HG03432 (cell line): ENCODE data around the gene NES.
"Not testable (repeated sequence)": the region's sequence is repeated elsewhere in the genome, so short reads cannot be mapped to it uniquely, and the experiment has no call there.

Experiments
- ATAC-seq: cut with Tn5 transposase; IDR thresholded peaks from one replicate; pipeline ENCODE4 v1.9.1; 2021; ENCODE audit warnings: mild to moderate bottlenecking, moderate library complexity; ENCODE audit not compliant: unreplicated experiment

Gene NES

DNA sequence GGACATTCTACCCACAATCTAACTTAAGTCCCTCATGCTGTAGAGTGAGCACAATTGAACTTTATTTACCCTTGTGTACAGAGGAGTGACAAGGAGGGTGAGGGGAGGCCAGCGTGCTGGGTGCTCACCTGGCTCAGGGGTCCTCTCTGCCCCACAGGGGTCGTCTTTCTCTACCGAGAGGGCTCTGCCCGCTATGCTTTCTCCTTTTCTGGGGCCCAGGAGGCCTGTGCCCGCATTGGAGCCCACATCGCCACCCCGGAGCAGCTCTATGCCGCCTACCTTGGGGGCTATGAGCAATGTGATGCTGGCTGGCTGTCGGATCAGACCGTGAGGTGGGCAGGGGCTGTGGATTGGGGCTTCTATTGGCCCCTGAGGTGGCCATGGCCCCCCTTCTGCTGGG, 29.9 kb downstream of the NES start:
- ATAC-seq, result no peak

DNA sequence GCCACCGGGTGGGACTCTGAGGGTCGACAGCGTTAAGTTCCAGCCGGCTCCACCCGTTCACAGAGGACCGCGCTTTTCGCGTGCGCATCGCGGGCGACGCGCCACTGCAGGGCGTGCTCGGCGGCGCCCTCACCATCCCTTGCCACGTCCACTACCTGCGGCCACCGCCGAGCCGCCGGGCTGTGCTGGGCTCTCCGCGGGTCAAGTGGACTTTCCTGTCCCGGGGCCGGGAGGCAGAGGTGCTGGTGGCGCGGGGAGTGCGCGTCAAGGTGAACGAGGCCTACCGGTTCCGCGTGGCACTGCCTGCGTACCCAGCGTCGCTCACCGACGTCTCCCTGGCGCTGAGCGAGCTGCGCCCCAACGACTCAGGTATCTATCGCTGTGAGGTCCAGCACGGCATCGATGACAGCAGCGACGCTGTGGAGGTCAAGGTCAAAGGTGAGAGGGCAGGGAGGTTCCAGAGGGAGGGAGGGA, 30.4 kb downstream of the NES start:
- ATAC-seq, result no peak

DNA sequence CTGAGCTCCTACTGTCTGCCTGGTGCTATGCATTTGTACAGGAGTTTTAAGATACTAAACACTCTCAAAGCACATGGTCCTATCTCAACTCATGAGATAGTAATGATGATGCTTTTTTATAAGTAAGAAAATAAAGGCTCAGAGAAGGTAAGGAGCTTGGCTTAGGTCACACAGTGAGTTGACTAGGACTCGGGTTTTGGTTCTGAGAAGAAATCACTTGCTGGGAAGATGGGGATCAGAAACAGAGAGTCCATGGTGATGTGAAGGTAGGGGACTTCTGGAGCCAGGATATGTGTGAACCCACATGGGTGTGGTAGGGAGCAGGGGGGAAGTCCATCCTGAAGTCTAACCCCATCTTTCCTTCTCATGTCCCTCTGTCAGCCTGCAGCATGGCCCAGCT, 31.5 kb downstream of the NES start:
- ATAC-seq, result no peak

DNA sequence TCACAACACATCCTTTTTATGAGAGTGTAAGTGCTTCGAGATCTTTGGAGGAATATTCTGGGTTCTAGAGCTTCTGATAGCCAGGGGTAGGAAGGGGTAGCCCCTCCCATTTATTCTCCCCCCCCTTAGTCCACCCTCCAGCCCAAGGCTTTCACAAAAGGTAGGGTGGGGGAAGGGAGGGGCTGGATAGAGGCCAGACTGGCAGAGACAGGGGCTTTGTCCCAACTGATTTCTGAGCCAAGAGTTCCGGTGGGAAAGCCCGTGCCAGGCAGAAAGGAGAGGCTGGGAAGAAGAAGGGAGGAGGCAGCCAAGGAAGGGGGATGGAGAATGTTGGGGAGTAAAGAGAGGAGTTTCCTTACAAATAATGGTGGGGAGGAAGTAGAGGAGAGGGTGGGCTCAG, 32.2 kb downstream of the NES start:
- ATAC-seq, result no peak

DNA sequence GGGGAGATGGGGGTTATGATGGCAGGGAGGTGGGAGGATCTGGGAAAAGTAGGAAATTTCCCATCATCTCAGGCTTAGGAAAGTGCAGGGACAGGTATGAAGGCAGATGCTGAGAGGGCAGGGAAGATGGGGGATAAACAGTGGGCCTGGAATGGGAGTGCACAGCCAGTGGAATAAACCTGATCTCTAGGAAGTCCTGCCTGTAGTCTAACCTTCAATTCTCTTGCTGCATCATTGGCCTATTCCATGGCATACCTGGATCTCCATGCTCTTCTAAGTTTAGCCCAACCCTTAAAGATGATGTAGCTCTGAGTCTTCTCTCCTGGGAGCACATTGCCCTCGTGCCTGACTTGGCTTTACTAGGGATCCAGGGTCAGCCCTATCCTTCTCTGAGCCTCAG, 32.6 kb downstream of the NES start:
- no peak for ATAC-seq

DNA sequence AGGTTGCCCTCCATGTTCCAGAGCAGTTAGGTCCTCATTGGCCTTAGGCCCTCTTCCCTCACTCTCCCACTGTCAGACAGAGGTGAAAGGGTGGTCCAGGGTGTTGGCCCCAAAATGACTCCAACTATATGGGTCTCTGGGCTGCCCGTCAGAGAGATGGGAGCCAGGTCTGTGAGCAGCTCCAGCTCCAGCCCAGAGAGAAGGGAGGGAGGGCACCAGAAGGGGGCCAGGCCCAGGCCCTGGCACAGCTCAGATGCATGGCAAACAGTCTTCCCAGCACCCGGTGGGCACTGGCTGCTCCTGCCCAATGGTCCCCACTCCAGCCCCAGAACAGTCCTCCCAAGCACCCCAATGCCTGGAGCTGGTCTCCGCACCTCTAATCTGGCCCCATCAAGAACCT, 33.1 kb downstream of the NES start:
- ATAC-seq, result no peak

DNA sequence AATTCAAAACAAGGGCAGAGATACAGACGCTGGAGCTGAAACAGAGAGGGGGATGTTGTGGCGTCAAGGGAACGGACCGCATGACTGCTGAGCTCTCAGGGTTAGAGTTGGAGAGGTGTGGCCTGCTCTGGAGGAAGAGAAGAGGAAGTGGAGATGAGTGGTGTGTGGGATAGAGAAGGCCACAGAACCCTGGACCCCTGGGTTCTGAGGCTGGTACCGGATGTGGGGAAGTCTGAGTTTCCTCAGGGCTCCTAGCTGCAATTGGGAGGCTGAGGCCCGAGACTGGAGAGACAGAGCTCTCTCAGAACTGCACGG, 33.5 kb downstream of the NES start:
- no peak for ATAC-seq

DNA sequence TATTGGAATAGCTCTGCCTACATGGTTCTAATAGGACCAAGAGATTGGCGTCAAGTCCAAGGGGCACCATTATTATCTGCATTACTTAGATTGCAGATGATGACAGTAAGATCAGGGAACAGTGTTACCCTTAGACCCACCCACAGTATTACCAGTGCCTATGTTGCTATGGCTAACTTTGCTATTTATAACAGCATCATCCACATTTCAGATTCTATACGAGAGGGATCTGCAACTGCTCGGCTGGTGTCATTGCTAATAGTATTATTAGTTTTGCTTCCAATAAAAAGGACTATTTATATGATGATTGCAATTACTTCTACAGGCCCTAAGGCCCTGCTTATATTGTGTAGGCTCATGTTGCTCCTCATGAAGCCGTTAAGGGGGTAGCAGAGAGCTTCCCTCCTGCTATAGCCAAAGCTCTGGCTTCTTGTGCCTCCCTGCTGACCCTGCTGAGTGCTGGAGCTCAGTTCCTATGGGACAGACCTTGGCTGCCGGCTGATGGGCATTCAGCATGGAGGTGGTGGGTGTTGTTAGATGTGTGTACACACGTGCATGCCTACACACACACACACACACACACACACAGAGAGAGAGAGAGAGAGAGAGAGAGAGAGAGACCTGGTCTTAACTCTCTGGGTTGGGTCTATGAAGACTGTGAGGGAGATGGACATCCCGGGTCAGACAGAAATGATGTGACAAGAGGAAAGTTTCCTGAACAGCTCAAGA, 34.0 kb downstream of the NES start:
- ATAC-seq, result no peak

DNA sequence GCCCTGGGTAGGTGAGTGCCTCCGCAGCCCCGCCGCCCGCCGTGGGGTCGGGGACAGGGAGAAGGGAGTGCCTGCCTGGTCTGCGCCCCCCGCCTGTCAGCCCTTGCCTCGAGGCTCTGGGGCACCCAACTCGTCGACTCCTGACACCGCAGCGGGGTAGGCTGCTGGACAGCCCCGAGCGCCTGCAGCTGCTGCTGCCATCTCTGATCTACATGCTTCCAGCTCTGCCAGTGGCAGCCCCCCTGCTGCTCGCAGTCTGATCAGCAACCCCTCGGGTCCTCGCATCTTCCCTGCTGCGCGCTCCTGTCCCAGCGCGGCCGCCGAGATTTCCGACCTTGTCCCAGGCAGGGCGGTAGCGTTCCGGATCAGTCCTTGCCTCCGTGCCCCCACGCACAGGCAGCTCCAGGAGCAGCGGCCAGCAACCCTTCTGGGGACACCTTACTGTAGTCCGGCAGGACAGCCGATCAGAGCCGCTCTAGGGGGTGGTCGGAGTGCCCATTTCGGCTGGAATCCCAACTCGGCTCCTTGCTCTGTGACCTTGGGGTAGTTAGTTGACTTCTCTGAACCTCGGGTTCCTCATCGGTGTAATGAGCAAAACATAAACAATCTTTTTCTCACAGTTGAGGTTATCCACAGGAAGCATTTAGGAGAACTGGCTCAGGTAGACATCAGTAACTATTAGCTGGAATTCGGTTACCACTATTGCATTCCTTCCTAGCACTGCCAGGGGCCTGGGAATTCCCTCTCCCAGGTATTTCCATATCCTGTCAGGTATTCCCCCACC, 34.8 kb downstream of the NES start:
- ATAC-seq, result no peak

DNA sequence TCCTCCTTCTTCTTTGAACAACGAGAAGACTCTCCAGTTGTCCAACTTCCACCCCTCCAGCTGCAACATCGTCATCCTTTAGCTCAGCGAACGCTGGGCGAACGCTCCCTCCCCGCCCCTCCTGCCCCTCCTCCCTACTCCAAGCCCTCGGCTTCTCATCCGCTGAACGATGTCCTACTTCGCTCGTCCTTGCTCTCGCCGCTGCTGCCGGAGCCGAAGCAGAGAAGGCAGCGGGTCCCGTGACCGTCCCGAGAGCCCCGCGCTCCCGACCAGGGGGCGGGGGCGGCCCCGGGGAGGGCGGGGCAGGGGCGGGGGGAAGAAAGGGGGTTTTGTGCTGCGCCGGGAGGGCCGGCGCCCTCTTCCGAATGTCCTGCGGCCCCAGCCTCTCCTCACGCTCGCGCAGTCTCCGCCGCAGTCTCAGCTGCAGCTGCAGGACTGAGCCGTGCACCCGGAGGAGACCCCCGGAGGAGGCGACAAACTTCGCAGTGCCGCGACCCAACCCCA, 35.4 kb downstream of the NES start, which contains the start of gene BCAN:
TSS of gene BCAN (plus strand) at position 357 of the 504 bp plus-strand sequence. CDS start 3,938 bp downstream, outside the sequence.
- ATAC-seq, result no peak

DNA sequence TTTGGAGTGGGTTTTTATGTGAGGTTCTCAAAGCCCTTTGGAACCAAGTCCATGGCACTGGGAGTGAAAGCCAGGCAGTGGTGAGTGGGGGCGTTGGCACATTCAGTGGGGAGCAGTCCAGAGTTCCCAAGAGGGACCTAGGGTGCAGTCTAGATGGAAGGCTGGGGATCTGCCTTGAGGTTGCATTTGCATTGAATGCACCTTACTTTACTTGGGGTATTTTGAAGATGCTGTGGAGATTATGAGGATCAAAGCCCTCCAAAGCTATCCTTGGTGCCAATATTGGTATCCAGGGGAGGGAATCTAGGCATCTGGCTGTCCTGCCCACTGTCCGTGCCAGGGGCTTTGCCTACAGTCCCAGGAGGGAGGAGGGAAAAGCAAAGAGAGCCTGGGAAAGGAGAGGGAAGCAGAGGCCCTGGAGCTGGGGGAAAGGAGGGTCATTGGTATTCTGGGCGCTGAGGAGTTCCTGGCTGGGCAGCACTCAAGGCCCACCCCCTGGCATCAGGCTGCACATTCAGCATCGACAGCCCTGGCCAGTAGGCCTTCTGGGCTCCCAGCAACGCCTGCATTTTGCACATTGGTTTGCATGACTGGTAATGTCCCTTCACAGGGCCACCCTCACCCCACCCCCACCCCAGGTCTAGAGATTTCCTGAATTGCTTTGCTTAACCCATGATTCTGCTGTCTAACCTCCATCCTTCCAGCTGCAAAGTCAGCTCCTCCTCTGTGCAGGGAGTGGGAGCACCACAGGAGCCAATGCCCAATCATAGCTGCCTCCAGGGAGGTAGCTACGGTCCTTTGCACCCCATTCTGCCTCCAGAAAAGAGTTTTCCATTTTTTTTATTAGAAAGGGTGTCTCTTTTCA, 36.1 kb downstream of the NES start:
- no peak for ATAC-seq

DNA sequence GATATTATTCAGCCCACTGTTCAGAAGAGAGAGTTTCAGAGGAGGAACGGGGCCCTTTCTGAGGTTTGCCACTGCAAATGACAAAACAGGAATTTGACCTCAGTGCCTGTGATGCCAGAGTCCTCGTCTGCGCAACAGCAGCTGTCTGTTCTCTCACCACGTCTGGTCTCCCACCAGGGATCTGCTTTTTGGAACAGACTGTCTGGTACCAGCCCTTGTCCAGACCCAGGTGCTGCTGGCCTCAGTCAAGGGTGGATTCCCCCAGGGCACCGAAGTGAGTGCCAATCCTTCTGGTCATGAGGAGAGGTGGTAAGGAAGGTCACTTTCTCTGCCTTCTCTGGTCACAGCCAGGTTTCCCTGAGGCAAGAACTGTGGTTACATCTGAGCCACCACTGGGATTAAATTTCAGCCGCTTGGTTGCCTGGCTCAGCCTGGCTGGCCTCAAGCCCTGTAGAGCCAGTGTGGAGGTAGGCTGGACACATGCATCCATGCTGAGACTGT, 37.6 kb downstream of the NES start:
- no peak for ATAC-seq

DNA sequence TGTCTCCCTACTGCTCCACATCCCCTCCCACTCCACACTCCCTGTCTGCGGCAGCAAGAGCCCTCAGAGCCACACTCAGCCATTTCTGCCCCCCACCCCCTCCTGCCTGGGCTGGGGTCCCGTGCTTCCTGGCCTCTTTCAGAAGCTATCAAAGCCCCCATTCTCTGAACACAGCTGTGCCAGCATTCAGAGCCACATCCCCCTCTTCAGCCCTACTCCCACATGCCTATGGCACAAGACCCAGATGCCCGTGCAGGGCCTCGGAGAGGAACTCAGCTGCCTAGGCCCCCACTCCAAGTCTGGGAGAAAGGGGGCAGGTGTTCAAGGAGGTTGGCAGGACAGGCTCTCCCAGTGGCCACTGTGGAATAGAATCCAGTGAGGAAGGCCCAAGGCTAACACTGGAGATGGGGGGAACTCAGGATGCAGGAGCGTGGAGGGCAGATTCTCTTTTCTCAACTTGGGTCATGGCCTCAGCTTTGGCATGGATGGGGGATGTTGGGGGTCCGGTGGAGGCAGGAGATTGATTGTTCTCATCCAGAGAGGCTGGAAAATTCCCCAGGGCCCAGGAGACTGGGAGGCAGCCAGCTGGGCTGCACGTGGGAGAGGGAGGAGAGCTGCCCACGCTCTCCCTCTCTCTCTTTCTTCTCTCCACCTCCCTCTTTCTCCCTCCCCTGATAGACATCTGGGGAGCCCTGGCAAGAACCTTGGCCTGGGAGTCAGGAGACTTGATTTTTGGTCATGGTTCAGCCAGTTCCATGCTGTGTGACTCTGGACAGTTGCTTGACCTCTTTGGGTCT, 38.8 kb downstream of the NES start:
- no peak for ATAC-seq

DNA sequence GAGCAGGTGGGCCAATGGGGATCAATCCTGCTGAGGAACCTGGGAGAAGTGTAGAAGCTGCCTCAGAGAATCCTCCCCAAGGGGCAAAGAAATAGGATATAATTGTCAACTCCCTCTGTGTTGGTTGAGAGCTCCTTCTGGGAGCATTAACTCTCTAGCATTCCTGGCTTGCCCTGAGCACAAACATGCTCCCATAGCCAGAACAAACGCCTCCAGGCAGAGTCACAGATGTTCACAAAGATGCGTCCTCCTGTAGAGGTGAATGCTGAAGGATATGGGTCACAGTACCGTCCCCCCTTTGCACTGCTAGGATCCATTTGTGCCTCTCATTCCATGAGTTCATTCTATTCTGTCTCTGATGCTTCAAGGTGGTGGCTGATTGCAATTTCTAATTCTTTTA, 44.9 kb downstream of the NES start:
- ATAC-seq, result no peak

DNA sequence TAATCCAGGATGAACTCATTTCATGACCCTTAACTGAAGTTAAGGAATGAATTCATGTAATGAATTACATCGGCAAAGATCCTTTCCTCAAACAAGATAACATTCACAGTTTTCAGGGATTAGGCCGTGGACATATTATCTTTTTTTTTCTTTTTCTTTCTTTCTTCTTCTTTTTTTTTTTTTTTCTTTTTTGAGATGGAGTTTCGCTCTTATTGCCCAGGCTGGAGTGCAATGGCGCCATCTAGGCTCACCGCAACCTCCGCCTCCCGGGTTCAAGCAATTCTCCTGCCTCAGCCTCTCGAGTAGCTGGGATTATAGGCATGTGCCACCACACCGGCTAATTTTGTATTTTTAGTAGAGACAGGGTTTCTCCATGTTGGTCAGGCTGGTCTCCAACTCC, 46.1 kb downstream of the NES start:
- ATAC-seq, result not testable (repeated sequence)

DNA sequence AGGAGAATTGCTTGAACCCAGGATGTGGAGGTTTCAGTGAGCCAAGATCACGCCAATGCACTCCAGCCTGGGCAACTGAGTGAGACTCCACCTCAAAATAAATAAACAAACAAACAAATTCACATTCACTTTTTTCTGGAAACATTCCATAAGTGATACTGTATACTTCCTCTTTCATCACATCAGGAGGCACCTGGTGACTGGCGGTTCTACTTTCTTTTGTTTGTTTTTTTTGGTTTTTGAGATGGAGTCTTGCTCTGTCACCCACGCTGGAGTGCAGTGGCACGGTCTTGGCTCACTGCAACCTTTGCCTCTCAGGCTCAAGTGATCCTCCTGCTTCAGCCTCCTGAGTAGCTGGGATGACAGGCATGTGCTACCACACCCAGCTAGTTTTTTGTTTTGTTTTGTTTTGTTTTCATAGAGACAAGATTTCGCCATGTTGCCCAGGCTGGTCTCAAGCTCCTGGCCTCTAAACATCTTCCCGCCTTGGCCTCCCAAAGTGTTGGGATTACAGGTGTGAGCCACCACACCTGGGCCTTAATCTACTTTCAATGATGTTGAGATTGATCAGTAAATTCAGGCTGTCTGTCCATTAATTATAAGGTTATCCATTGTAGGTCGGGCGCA, 47.3 kb downstream of the NES start:
- ATAC-seq, result no peak

DNA sequence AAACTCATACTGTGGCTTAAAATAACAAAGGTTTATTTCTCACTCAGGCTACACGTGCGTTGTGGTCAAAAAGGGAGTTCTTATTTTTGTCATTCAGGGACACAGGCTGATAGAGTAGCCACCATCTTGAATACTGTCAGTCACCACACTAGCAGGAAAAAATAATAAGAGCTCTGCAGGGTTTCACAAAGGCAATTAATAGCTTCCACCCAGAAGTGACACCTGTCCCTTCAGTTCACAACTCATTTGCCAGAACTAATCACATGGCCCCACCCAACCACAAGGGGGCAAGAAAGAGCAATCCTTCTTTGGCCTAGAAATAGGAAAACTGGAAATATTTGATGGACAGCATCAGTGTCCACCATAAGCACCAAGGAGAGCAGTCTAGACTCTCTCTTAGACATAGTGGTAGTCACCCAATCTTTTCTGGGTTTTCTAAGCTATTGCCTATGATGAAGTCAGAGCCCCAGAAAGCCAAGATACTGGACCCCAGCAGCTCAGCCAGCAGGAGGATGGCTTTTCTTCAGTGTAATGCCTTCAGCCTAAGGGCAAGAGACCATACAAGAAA, 49.8 kb downstream of the NES start:
- no peak for ATAC-seq

DNA sequence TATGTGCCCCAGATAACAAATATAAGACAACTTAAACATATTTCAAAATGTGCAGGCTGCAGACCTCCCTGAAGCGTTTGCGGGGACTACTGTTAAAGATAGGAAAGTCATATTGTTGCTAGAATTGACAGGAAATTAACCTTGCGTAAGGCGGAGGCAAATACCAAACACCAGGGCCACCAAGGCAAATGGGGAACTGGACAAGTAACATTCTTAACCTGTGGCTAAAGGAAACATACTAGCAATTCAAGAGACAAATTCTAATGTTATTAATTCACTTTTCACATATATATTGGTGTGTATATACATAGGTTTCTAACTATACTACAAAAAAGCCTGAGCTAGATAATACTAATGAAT, 51.1 kb downstream of the NES start:
- ATAC-seq, result no peak

DNA sequence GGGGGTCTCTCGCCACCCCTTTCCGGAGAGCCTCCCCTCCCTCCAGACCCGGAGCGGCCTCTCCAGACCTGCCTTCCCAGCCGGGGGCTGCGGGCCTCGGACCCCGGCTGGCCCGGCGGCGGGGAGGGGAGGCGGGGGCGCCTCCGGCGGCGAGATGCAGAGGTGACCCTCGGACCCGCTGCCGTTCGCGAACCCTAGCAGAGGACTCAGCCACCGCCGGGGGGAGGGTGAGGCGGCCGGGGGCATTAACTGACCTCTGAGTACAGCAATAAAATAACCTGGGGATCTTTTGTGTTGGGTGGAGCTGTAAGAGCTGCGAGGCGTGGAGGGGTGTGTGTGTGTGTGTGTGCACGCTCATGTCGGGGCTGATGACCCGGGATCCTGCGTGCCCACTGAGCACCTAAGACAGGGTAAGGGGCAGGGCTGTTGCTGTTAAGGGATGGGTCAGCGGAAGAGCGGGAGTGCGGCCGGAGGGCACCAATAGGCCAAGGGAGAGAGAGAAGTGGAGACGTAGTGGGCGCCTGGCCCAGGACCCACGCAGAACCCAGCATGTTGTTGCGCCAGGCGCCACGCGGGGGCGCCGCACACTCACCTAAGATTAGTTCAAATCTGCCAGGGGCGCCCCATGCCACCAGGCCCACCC, 51.6 kb downstream of the NES start:
- ATAC-seq, result no peak
